ENCODE results near the gene LMO7. TPM values are rescaled to one million over a fixed set of nuclear protein-coding genes. Genes with fewer than 3 reads are reported as not detected.
"Not testable (repeated sequence)": the region's sequence is repeated elsewhere in the genome, so short reads cannot be mapped to it uniquely, and the experiment has no call there.

The LMO7 gene
- total RNA-seq, 2 donors from 2014 or later, result 3.1 to 5.9 TPM

DNA sequence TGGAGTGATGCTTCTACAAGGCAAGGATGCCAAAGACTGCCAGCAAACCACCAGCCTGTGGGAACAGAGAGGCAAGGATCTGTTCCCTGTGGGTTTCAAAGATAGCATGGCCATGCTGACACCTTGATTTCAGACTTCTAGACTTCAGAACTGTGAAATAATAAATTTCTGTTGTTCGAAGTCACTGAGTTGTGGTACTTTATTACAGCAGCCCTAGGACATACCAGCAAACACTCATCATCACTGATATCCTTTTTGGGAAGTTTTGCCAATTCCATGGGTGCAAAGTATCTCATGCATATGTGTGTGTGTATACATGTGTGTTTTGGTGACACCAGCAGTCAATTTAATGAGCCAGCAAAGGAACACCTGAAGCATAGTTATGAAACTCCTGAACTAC lies 21.0 kb downstream of the LMO7 start:
- Mint-ChIP-seq H3K9me3 (no peaks in the 10 kb centered on the region), H3K4me3 (no peak overlapping the region), H3K27ac (no peak overlapping the region), H3K4me1 (ENCODE audit: low read depth in 2 of 2) (no peaks in the 10 kb centered on the region), H3K27me3 (no peaks in the 10 kb centered on the region), H3K36me3 (no peaks in the 10 kb centered on the region)
- ATAC-seq, result no peak
- no peak for DNase-seq (ENCODE audit: low spot score)

DNA sequence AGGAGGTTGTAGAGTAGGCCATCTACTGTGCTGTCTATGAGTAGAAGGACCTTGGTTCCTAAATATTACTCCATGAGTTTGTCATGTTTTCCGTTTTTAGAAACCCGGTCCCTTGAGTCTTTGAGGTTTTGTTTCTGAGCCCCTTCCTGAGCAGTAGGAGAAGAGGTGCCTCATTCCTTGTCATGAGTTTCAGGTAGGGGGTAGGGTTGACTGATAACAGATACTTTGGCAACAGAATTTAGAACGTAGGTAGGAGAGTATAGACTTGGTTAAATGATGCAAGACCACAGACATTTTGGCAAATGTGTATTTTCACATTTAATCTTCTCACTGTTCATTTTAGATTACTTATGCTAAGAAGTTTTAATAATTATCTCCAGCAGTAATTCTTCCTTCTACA lies 24.6 kb downstream of the LMO7 start:
- ATAC-seq (no peak), DNase-seq (ENCODE audit: low spot score) (no peak)
- H3K4me3 Mint-ChIP-seq, result no peak overlapping the region
- H3K27ac Mint-ChIP-seq, result no peak overlapping the region
- H3K4me1 Mint-ChIP-seq (ENCODE audit: low read depth in 2 of 2), result no peaks in the 10 kb centered on the region
- no peaks in the 10 kb centered on the region for H3K27me3 Mint-ChIP-seq
- no peaks in the 10 kb centered on the region for H3K36me3 Mint-ChIP-seq
- no peaks in the 10 kb centered on the region for H3K9me3 Mint-ChIP-seq

DNA sequence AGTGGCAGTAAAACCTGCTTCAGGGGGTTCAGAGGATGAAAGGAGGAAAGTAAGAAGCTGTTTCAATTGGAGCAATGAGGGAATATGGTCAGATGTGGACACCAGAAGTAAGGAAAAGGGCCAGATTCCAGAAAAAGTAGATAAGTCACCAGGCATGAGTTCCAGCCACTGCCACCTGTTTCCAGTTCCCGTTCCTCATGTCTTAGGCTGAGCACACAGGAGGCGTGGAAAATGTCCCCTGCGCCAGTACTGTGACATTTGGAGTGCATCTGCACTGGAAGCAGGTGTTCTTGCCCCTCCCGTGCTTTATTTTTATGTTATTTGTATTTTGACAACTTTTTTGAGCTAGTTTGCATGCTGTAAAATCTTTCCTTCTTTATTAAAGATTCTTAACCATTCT lies 25.3 kb downstream of the LMO7 start:
- DNase-seq (ENCODE audit: low spot score) (no peak), ATAC-seq (no peak)
- H3K36me3 Mint-ChIP-seq, result no peaks in the 10 kb centered on the region
- no peak overlapping the region for H3K27ac Mint-ChIP-seq
- no peaks in the 10 kb centered on the region for H3K27me3 Mint-ChIP-seq
- no peaks in the 10 kb centered on the region for H3K9me3 Mint-ChIP-seq
- no peak overlapping the region for H3K4me3 Mint-ChIP-seq
- H3K4me1 Mint-ChIP-seq (ENCODE audit: low read depth in 2 of 2), result no peaks in the 10 kb centered on the region

DNA sequence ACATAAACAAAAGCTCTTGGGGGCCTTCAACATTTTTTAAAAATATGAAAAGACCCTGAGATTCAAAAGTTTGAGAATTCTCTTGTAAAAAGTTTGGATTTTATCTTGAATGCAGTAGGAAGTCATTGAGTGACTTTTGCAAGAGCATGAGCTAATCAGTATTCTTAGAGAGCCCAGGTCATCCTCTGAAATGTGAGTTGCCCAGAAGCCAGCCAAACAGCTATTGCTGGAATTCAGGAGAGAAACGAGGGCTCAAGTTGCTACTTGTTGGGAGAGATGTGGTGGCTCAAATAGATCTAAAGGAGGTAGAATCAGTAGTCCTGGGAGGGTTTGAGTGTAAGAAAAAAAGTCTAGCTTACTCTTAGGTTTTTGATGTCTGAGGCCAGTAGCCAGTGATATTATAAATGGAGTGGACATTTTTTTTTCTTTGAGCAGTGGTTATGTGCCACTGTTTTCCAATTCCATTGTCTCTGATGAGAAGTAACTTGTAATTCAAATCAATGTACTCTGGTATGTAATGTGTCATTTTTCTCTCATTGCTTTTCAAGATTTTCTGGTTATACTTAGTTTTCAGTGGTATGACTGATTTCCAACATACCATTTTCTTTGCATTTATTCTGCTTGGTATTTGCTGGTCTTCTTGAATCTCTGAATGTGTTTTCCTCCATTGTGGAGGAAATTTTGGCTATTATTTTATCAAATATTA lies 30.7 kb downstream of the LMO7 start:
- Mint-ChIP-seq H3K27ac (no peak overlapping the region), H3K9me3 (no peaks in the 10 kb centered on the region)
- ATAC-seq, result no peak

DNA sequence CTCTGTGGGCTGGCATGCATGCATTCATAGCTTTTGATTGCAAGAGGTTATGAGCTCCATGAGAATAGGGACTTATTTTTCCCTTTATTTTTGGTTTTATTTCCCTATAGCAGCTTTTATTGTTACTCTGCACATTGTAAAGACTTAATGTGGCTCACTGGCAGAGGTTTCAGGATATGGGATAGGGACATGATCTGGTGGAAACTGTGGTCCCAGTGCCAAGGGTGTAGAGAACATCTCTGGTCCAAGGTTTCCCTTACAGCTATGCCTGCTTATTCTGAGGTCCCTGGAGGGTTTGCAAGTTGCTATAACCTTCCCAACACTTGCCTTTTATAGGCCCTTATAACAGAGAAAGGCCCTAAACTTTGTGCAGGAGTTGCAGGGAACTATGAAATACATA lies 33.6 kb downstream of the LMO7 start:
- DNase-seq (ENCODE audit: low spot score), result no peak
- Mint-ChIP-seq H3K4me1 (ENCODE audit: low read depth in 2 of 2) (no peaks in the 10 kb centered on the region), H3K9me3 (no peaks in the 10 kb centered on the region)

More for the DNA sequence above, 30.7 kb downstream of the LMO7 start:
- Mint-ChIP-seq H3K4me3 (no peak overlapping the region), H3K27me3 (no peaks in the 10 kb centered on the region), H3K4me1 (ENCODE audit: low read depth in 2 of 2) (no peaks in the 10 kb centered on the region), H3K36me3 (no peaks in the 10 kb centered on the region)
- no peak for DNase-seq (ENCODE audit: low spot score)

DNA sequence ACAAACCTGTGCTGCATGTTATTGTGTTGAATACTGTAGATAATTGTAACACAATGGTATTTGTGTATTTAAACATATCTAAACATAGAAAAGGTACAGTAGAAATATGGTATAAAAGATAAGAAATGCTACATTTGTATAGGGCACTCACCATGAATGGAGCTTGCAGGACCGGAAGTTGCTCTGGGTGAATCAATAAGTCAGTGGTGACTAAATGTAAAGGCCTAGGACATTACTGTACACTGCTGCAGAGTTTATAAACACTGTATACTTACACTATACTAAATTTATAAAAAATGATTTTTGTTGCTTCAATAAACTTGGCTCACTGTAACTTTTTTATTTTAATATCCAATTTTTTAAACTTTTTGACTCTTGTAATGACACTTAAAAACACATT lies 34.4 kb downstream of the LMO7 start:
- Mint-ChIP-seq H3K4me1 (ENCODE audit: low read depth in 2 of 2) (no peaks in the 10 kb centered on the region), H3K9me3 (no peaks in the 10 kb centered on the region), H3K27ac (no peak overlapping the region), H3K27me3 (no peaks in the 10 kb centered on the region), H3K36me3 (no peaks in the 10 kb centered on the region), H3K4me3 (no peak overlapping the region)
- ATAC-seq (no peak), DNase-seq (ENCODE audit: low spot score) (no peak)

More for the DNA sequence above, 33.6 kb downstream of the LMO7 start:
- Mint-ChIP-seq H3K36me3 (no peaks in the 10 kb centered on the region), H3K27me3 (no peaks in the 10 kb centered on the region), H3K4me3 (no peak overlapping the region), H3K27ac (no peak overlapping the region)
- no peak for ATAC-seq

DNA sequence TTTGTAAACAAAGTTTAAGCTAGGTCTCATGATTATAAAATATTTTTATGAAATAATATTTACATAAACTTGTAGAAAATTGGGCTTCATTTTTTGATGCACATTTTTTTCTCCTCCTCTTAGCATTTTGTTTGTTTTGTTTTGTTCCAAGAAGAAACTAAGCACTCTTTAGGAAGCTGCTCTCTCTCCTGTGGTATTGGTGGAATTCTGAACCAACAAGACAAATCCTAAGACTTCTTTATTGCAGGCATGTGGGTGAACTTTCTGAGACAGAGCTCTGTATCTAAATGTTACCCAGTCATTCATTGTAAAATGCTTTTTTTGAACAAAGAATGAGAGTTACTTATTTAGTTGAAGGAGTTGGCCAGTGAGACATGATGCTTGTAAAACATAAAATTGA lies 39.3 kb downstream of the LMO7 start:
- H3K4me3 Mint-ChIP-seq, result no peak overlapping the region
- no peak overlapping the region for H3K27ac Mint-ChIP-seq
- DNase-seq (ENCODE audit: low spot score) (no peak), ATAC-seq (no peak)
- no peaks in the 10 kb centered on the region for H3K4me1 Mint-ChIP-seq (ENCODE audit: low read depth in 2 of 2)
- H3K27me3 Mint-ChIP-seq, result no peaks in the 10 kb centered on the region
- H3K36me3 Mint-ChIP-seq, result no peaks in the 10 kb centered on the region
- no peaks in the 10 kb centered on the region for H3K9me3 Mint-ChIP-seq

DNA sequence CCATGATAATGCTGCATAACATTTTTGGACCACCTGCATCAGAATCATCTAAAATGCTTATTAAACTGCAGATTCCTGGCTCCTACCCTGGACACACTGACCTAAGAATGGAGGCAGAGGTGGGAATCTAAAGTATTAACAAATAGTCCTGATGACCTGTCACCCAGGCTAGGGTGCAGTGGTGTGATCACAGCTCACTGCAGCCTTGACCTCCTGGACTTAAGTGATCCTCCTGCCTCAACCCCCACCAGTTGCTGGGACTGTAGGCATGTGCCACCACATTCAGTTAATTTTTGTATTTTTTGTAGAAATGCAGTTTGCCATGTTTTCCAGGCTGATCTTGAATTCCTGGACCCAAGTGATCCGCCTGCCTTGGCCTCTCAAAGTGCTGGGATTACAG lies 43.3 kb downstream of the LMO7 start:
- no peaks in the 10 kb centered on the region for H3K36me3 Mint-ChIP-seq

DNA sequence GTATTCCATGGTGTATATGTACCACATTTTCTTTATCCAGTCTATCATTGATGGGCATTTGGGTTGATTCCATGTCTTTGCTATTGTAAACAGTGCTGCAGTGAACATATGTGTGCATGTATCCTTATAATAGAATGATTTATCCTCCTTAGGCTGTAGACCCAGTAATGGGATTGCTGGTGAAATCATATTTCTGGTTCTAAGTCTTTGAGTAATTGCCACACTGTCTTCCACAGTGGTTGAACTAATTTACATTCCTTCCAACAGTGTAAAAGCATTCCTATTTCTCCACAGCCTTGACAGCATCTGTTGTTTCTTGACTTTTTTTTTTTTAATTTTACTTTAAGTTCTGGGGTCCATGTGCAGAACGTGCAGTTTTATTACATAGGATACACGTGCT lies 44.1 kb downstream of the LMO7 start:
- DNase-seq (ENCODE audit: low spot score); H3K9me3 Mint-ChIP-seq; H3K4me1 Mint-ChIP-seq (ENCODE audit: low read depth in 2 of 2); ATAC-seq; H3K27ac Mint-ChIP-seq; H3K27me3 Mint-ChIP-seq; H3K4me3 Mint-ChIP-seq; H3K36me3 Mint-ChIP-seq: not testable (repeated sequence)

More for the DNA sequence above, 43.3 kb downstream of the LMO7 start:
- Mint-ChIP-seq H3K27me3 (no peaks in the 10 kb centered on the region), H3K9me3 (no peaks in the 10 kb centered on the region), H3K4me3 (no peak overlapping the region), H3K27ac (no peak overlapping the region), H3K4me1 (ENCODE audit: low read depth in 2 of 2) (no peaks in the 10 kb centered on the region)
- ATAC-seq, result no peak
- DNase-seq (ENCODE audit: low spot score), result no peak

DNA sequence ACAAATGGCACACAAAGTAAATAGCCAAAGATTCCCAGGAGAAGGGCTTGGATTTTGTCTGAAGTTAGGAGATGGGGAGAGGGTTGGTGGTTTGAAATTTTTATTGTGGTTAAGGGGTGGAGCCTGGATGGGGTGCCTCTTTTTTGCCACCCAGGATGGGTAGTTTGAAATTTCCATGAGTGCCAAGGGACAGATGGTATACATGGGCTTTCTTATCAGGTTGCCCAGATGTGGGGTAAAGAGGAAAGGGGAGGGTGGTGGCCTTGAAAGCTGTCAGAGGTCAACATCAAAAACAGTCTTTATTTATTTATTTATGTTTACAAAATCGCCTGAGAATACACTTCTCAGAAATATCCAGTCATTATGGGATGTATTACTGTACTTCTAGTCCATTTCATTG lies 46.2 kb downstream of the LMO7 start:
- ATAC-seq, result no peak
- DNase-seq (ENCODE audit: low spot score), result no peak
- Mint-ChIP-seq H3K4me1 (ENCODE audit: low read depth in 2 of 2) (no peaks in the 10 kb centered on the region), H3K4me3 (no peak overlapping the region), H3K9me3 (no peaks in the 10 kb centered on the region), H3K27me3 (no peaks in the 10 kb centered on the region), H3K27ac (no peak overlapping the region), H3K36me3 (no peaks in the 10 kb centered on the region)

DNA sequence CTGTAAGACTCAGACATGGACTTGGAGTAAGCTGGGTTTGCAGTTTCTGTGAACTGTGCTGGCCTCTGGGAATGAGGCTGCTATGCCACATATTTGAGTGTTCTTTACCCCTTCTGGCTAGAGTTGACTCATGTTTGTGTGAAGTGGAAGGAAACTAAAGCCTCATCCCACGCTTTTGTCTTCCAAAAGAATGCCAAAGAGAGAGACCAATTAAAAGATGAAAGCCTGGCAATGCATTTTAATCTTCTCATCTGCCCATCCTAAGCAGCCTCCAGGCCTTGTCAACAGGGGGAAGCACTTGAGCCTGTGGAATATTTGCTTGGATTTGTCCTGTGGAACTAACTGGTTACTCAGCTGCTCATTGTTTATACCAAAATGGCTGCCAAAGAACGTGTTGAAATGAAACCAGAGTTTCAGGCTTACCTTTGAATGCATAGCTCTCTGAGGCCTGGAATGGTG lies 49.1 kb downstream of the LMO7 start:
- H3K36me3 Mint-ChIP-seq, result no peaks in the 10 kb centered on the region
- H3K27ac Mint-ChIP-seq, result no peak overlapping the region
- no peak for DNase-seq (ENCODE audit: low spot score)
- H3K27me3 Mint-ChIP-seq, result no peaks in the 10 kb centered on the region
- no peak for ATAC-seq
- no peak overlapping the region for H3K4me3 Mint-ChIP-seq
- no peaks in the 10 kb centered on the region for H3K9me3 Mint-ChIP-seq
- H3K4me1 Mint-ChIP-seq (ENCODE audit: low read depth in 2 of 2), result no peaks in the 10 kb centered on the region

DNA sequence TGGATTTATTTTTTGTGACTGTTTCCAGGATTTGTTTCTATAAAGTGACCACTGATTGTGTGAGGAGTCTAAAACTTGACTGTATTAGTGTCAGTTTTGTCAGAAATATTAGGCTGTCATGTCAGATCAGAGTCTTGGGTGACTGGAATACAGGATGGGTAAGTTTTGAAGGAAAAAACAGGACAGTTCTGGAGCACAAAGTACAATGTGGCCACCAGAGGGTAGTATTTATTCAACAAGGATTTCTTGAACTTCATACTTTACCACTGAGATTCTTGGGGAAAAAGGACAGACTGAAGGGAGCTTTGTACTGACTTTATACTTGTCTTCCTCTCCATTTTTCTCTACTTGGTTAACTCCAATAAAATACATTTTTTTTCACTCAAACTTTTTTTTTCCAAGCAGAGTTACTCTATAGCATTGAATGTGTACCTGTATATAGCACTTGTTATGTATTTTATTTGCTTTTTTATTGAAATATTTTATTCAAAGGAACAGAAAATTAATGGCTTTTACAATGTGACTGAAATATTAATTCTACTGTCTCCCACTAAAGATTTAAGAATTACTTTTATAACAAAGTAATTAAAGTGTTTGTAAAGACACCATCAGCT lies 51.1 kb downstream of the LMO7 start:
- Mint-ChIP-seq H3K9me3 (no peaks in the 10 kb centered on the region), H3K27me3 (no peaks in the 10 kb centered on the region), H3K27ac (no peak overlapping the region), H3K4me3 (no peak overlapping the region), H3K36me3 (no peaks in the 10 kb centered on the region), H3K4me1 (ENCODE audit: low read depth in 2 of 2) (no peaks in the 10 kb centered on the region)
- ATAC-seq (no peak), DNase-seq (ENCODE audit: low spot score) (no peak)

DNA sequence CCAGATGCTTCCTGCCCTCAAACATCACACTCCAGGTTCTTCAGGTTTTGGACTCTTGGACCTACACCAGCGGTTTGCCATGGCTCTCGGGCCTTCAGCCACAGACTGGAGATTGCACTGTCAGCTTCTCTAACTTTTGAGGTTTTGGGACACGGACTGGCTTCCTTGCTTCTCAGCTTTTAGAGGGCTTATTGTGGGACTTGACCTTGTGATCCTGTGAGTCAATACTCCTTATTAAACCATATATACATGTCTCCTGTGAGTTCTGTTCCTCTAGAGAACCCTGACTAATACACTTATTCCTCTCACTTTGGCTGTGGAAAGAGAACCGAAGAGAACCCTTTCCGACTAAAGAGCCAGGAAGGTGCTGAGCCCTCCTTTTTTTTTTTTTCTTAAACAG lies 53.6 kb downstream of the LMO7 start:
- Mint-ChIP-seq H3K27me3 (no peaks in the 10 kb centered on the region), H3K27ac (no peak overlapping the region), H3K9me3 (no peaks in the 10 kb centered on the region), H3K4me3 (no peak overlapping the region), H3K4me1 (ENCODE audit: low read depth in 2 of 2) (no peaks in the 10 kb centered on the region), H3K36me3 (no peaks in the 10 kb centered on the region)
- DNase-seq (ENCODE audit: low spot score), result no peak
- no peak for ATAC-seq

DNA sequence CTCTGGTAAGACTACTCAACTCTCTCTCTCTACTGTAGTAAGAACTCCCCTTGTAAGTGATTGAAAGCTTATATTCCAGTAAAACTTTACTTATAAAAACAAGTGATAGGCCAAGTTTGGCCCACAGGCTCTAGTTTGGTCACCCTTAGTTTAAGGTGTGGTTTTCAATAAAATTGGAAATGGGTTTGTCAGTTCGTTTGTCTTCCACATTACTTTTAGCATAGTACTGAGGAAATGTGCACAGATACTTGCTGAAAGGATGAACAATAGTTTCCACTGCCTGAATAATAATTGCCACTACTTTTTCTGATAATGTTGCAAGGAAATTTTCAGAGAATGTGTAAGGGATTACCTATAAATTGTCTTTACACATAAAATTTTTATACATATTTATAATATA lies 54.5 kb downstream of the LMO7 start:
- ATAC-seq (no peak), DNase-seq (ENCODE audit: low spot score) (no peak)
- no peak overlapping the region for H3K4me3 Mint-ChIP-seq
- H3K36me3 Mint-ChIP-seq, result no peaks in the 10 kb centered on the region
- no peaks in the 10 kb centered on the region for H3K27me3 Mint-ChIP-seq
- no peak overlapping the region for H3K27ac Mint-ChIP-seq
- H3K9me3 Mint-ChIP-seq, result no peaks in the 10 kb centered on the region
- no peaks in the 10 kb centered on the region for H3K4me1 Mint-ChIP-seq (ENCODE audit: low read depth in 2 of 2)

DNA sequence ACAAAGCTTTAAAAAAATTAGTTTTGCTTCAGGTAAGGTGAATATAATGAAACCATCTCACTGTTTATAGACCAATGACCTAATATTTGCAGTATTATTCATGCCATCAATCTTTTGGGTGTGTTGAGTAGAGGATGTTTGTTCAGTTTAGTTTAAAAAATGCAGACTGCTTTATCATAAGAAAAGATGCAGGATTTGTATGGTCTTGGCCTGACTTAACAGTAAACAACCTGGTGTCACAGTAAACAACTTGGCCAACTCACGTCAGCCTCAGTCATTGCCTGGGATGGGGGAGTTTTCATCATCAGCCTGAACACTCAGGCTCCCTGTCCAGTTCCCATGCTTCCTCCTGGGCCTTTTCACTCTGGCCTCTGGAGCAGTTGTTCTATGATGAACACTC lies 55.1 kb downstream of the LMO7 start:
- no peaks in the 10 kb centered on the region for H3K9me3 Mint-ChIP-seq
- H3K4me1 Mint-ChIP-seq (ENCODE audit: low read depth in 2 of 2), result no peaks in the 10 kb centered on the region
- DNase-seq (ENCODE audit: low spot score) (no peak), ATAC-seq (no peak)
- no peak overlapping the region for H3K4me3 Mint-ChIP-seq
- H3K36me3 Mint-ChIP-seq, result no peaks in the 10 kb centered on the region
- no peaks in the 10 kb centered on the region for H3K27me3 Mint-ChIP-seq
- H3K27ac Mint-ChIP-seq, result no peak overlapping the region
